ENCODE results near the gene ZNF43. TPM values are rescaled to one million over a fixed set of nuclear protein-coding genes. Genes with fewer than 3 reads are reported as not detected.
"Not testable (repeated sequence)": the region's sequence is repeated elsewhere in the genome, so short reads cannot be mapped to it uniquely, and the experiment has no call there.

ZNF43 gene
- total RNA-seq, 4 donors from 2014 or later: 7.6 to 12.9 (median 9.9) TPM

DNA sequence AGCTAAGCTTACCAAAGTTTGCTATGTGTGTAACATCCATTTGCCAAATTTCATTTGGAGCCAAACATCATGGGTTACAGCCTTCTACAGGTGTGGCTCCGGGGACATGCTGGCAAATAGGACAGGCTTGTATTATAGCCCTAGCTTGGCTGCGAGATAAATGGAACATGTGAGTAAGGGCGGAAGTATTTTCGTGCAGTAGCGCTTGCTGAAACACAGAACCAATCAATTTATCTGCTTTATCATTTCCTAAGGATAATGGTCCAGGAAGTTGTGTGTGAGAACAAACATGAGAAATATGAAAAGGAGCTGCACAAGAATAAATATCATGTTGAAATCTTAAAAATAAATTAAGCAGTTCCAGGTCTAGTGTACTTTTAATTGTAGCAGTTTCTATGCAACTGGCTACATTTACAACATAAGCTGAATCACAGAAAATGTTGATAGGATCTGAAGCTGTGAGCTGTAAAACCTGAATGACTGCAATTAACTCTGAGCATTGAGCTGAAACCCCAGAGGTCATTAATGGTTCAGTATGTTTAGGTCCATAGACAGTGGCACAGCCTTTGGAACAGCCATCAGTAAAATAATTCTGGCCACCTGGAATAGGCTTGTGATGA lies 46.4 kb downstream of the ZNF43 start:
- H3K36me3 ChIP-seq: no peaks in the 10 kb centered on the region
- H3K4me3 ChIP-seq: no peak overlapping the region
- no peak for ATAC-seq
- H3K4me1 ChIP-seq: no peaks in the 10 kb centered on the region
- TF ChIP-seq POLR2A (IDR thresholded peaks at IDR 0.05) (no peak), CTCF (IDR thresholded peaks at IDR 0.05) (no peak), EP300 (IDR thresholded peaks at IDR 0.05) (no peak)
- no peak overlapping the region for H3K27ac ChIP-seq
- 87 to 95% methylated on average over 5 of the region's 5 CpGs for WGBS, 2 donors (ENCODE audit: low coverage in 1 of 2)
- H3K27me3 ChIP-seq: no peaks in the 10 kb centered on the region
- H3K9me3 ChIP-seq: no peaks in the 10 kb centered on the region

GRCh38 chr19:21786936-21787335 lies 49.0 kb downstream of the ZNF43 start:
- no peaks in the 10 kb centered on the region for H3K9me3 ChIP-seq
- ATAC-seq: no peak
- no peaks in the 10 kb centered on the region for H3K27me3 ChIP-seq
- H3K27ac ChIP-seq: no peak overlapping the region
- 88 to 92% methylated on average over 3 of the region's 3 CpGs for WGBS, 2 donors (ENCODE audit: low coverage in 1 of 2)
- H3K36me3 ChIP-seq: no peaks in the 10 kb centered on the region
- no peak overlapping the region for H3K4me3 ChIP-seq
- no peaks in the 10 kb centered on the region for H3K4me1 ChIP-seq
- no peak for TF ChIP-seq EP300 (IDR thresholded peaks at IDR 0.05)
- TF ChIP-seq CTCF (IDR thresholded peaks at IDR 0.05): no peak
- no peak for TF ChIP-seq POLR2A (IDR thresholded peaks at IDR 0.05)
- no peak for TF ChIP-seq POLR2AphosphoS5 (IDR thresholded peaks at IDR 0.05)

- no CpG with 5 or more reads among the region's 30 CpGs for WGBS, 2 donors (ENCODE audit: low coverage in 1 of 2)
- not testable (repeated sequence) for H3K36me3 ChIP-seq, H3K4me3 ChIP-seq
These were observed 60.2 kb downstream of the ZNF43 start for GRCh38 chr19:21775792-21776191.

DNA sequence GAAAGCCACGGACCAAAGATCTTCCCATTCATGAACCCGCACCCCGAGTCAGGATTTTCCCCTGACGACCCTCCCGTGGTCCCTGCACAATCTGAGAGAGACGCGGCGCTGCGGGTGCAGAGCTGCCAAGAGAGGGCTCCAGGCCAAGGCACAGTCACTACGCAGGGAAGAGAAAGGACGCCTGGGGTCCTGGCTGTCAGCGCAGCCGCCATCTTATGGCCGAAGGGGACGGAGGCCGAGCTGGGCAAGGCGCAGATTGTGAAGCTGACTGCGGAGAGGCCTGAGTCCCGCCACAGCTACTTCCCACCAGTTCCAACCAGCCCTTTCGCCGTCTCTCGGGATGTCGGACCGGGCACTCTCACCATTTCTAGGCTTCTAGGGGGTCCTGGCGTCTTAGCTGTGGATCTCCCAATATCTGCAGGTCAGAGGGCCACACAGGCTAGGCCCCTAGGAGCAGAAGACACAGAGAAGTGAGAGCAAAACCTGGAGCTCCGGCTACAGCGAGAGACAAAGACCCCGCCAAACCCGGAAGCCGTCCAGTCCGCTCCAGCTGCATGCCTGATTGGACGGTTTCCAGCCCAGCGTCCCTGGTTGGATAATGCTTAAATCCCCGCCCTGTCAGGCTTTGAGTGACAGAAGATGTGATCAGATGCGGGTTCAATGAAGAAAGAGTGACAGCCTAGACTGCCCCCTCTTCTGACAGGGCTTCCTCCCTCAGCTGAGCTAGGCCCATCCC lies 68.7 kb downstream of the ZNF43 start, which contains the start of gene ZNF100:
Gene ZNF100 (minus strand): TSS at position 515 of the 736 bp plus-strand sequence. CDS start 150 bp downstream, at position 365.
- Histone ChIP-seq H3K36me3 (peaks cover 0 to 30% of the 10 kb centered on the region in 2 donors), H3K27me3 (no peaks in the 10 kb centered on the region), H3K4me3 (peak within 1 kb of the TSS; percentile 57 to 84), H3K27ac (peak within 1 kb of the TSS; percentile 41 to 90 (median 88)), H3K9me3 (no peaks in the 10 kb centered on the region), H3K4me1 (peaks cover 0 to 21% (median 0%) of the 10 kb centered on the region in 3 donors)
- ATAC-seq: peak; percentile 96
- 0% methylated on average over 11 to 24 of the region's 35 CpGs for WGBS, 2 donors (ENCODE audit: low coverage in 1 of 2)
- TF ChIP-seq CTCF (IDR thresholded peaks at IDR 0.05) (peak in 1 of 4 experiments; percentile 10), POLR2AphosphoS5 (IDR thresholded peaks at IDR 0.05) (peak; percentile 34), POLR2A (IDR thresholded peaks at IDR 0.05) (peak; percentile 18 to 52), EP300 (IDR thresholded peaks at IDR 0.05) (no peak)

More at GRCh38 chr19:21775792-21776191, 60.2 kb downstream of the ZNF43 start:
- not testable (repeated sequence) for H3K9me3 ChIP-seq, H3K27ac ChIP-seq, H3K4me1 ChIP-seq, H3K27me3 ChIP-seq, ATAC-seq

GRCh38 chr19:21766705-21767064 lies 69.3 kb downstream of the ZNF43 start:
- peaks cover 0 to 21% (median 0%) of the 10 kb centered on the region in 3 donors for H3K4me1 ChIP-seq
- WGBS, 2 donors (ENCODE audit: low coverage in 1 of 2): 1 to 3% methylated on average over 5 to 14 of the region's 19 CpGs
- H3K4me3 ChIP-seq: peak overlapping the region; percentile 57 to 84
- not testable (repeated sequence) for H3K27me3 ChIP-seq, ATAC-seq, H3K9me3 ChIP-seq
- peak overlapping the region in 3 of 4 donors; percentile 87 to 90 (median 89) for H3K27ac ChIP-seq
- H3K36me3 ChIP-seq: peaks cover 0 to 36% of the 10 kb centered on the region in 2 donors

DNA sequence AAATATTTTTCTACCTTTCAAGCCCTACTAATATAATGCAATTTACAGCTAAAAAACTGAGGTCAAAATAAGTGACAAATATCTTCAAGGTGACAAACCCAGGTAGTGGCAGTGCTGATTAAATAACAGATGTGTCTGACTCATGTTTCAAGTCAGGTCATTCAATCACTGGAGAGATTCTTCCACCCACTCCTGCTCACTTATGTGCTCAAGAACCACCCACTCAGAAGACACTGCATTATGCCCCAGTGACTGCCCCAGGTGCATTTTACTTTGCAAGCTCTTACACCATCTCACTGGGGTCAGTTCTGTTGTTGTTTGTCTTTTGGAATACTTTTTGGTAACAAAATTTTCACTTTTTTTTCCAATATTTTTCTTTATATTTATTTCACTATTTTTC lies 70.8 kb downstream of the ZNF43 start:
- Histone ChIP-seq H3K27ac (no peak overlapping the region), H3K27me3 (no peaks in the 10 kb centered on the region), H3K9me3 (no peaks in the 10 kb centered on the region), H3K36me3 (peaks cover 0 to 50% of the 10 kb centered on the region in 2 donors), H3K4me1 (peaks cover 0 to 21% (median 0%) of the 10 kb centered on the region in 3 donors), H3K4me3 (no peak overlapping the region)
- no peak for ATAC-seq
- TF ChIP-seq CTCF (IDR thresholded peaks at IDR 0.05) (no peak), POLR2AphosphoS5 (IDR thresholded peaks at IDR 0.05) (no peak), POLR2A (IDR thresholded peaks at IDR 0.05) (no peak), EP300 (IDR thresholded peaks at IDR 0.05) (no peak)

- H3K4me3 ChIP-seq, H3K27me3 ChIP-seq, H3K27ac ChIP-seq, ATAC-seq, H3K9me3 ChIP-seq: not testable (repeated sequence)
- H3K4me1 ChIP-seq: peaks cover 0 to 12% (median 0%) of the 10 kb centered on the region in 3 donors
- H3K36me3 ChIP-seq: peaks cover 0 to 75% of the 10 kb centered on the region in 2 donors
- WGBS, 2 donors (ENCODE audit: low coverage in 1 of 2): 0 to 42% methylated on average over 1 to 2 of the region's 2 CpGs
These were observed 74.4 kb downstream of the ZNF43 start for GRCh38 chr19:21761547-21761946.

All from gastroesophageal sphincter (tissue), 4 donors.